Liver (tissue), 9 donors: Measurements from ENCODE around the gene ADM2. TPM values are rescaled to one million over a fixed set of nuclear protein-coding genes. Genes with fewer than 3 reads are reported as not detected.

Source experiments
- DNase-seq: peaks from one replicate; pipeline ENCODE4 v3.0.0-alpha.2; 2017; ENCODE audit warnings: low spot score
- H3K27ac ChIP-seq, 2 donors: one replicate each; pipeline ENCODE4 v1.7.0; 2013; ENCODE audit warnings: inconsistent platforms in 2 of 2, low read length in 2 of 2, control low read depth in 1 of 2, low read depth in 1 of 2, mild to moderate bottlenecking in 1 of 2
- H3K27me3 ChIP-seq, 4 donors: one replicate each; pipeline versions ENCODE4 v1.6.1 to v1.7.0; 2013; ENCODE audit warnings: low read length in 3 of 4, inconsistent platforms in 1 of 4, mild to moderate bottlenecking in 1 of 4, moderate library complexity in 1 of 4; ENCODE audit not compliant: control insufficient read depth in 4 of 4, insufficient read depth in 4 of 4
- H3K36me3 ChIP-seq, 4 donors: one replicate each; pipeline versions ENCODE4 v1.6.1 to v1.7.0; 2013; ENCODE audit warnings: low read length in 3 of 4, mild to moderate bottlenecking in 3 of 4, low read depth in 1 of 4, moderate library complexity in 1 of 4; ENCODE audit not compliant: control insufficient read depth in 4 of 4, insufficient read depth in 3 of 4
- H3K4me1 ChIP-seq, 4 donors: one replicate each; pipeline versions ENCODE4 v1.6.1 to v1.7.0; 2013; ENCODE audit warnings: low read length in 3 of 4, mild to moderate bottlenecking in 3 of 4, moderate library complexity in 1 of 4; ENCODE audit not compliant: control insufficient read depth in 4 of 4, insufficient read depth in 4 of 4
- H3K4me3 ChIP-seq, 3 donors: one replicate each; pipeline versions ENCODE4 v1.6.1 to v1.7.0; 2013; ENCODE audit warnings: low read length in 3 of 3, control low read depth in 1 of 3, low read depth in 1 of 3, mild to moderate bottlenecking in 1 of 3
- H3K9ac ChIP-seq, 2 donors: one replicate each; pipeline ENCODE4 v1.7.0; 2013; ENCODE audit warnings: low read length in 2 of 2, mild to moderate bottlenecking in 2 of 2, moderate library complexity in 2 of 2, control low read depth in 1 of 2, low read depth in 1 of 2
- H3K9me3 ChIP-seq, 4 donors: one replicate each; pipeline versions ENCODE4 v1.6.1 to v1.7.0; 2013; ENCODE audit warnings: low read length in 3 of 4; ENCODE audit not compliant: control insufficient read depth in 4 of 4
- ATF3 ChIP-seq: IDR thresholded peaks from 2 replicates; pipeline ENCODE4 v1.6.1; 2016; ENCODE audit warnings: antibody characterized with exemption
- CTCF ChIP-seq: fragments of 150-350 bp; IDR thresholded peaks from 2 replicates; pipeline ENCODE4 v1.5.1; 2017; ENCODE audit warnings: improper control_type of control experiment, low read depth, low read length; ENCODE audit not compliant: missing input control
- EGR1 ChIP-seq, 2 donors: IDR thresholded peaks; 2 replicates each; pipeline ENCODE4 v1.6.1; 2016 to 2018; ENCODE audit warnings: antibody characterized with exemption in 2 of 2, low read depth in 2 of 2
- FOXA2 ChIP-seq: IDR thresholded peaks from 2 replicates; pipeline ENCODE4 v1.6.1; 2016; ENCODE audit warnings: antibody characterized with exemption
- GABPA ChIP-seq, 2 donors: IDR thresholded peaks in 1 of 2; conservative IDR thresholded peaks in 1 of 2; 2 replicates each; pipeline ENCODE4 v1.6.1; 2016; ENCODE audit warnings: antibody characterized with exemption in 2 of 2, mild to moderate bottlenecking in 1 of 2, moderate library complexity in 1 of 2
- HNF4A ChIP-seq, 2 donors: conservative IDR thresholded peaks; 2 replicates each; pipeline ENCODE4 v1.6.1; 2016; ENCODE audit warnings: antibody characterized with exemption in 2 of 2, mild to moderate bottlenecking in 2 of 2
- HNF4G ChIP-seq: IDR thresholded peaks from 2 replicates; pipeline ENCODE4 v1.6.1; 2016; ENCODE audit warnings: antibody characterized with exemption
- JUND ChIP-seq, 2 donors: IDR thresholded peaks; 2 replicates each; pipeline ENCODE4 v1.6.1; 2016; ENCODE audit warnings: antibody characterized with exemption in 2 of 2
- NR2F2 ChIP-seq: IDR thresholded peaks from 2 replicates; pipeline ENCODE4 v1.6.1; 2016; ENCODE audit warnings: antibody characterized with exemption
- REST ChIP-seq: IDR thresholded peaks from 2 replicates; pipeline ENCODE4 v1.6.1; 2016; ENCODE audit warnings: antibody characterized with exemption, mild to moderate bottlenecking
- RXRA ChIP-seq, 2 donors: IDR thresholded peaks; 2 replicates each; pipeline ENCODE4 v1.6.1; 2017 to 2018; ENCODE audit warnings: antibody characterized with exemption in 2 of 2, mild to moderate bottlenecking in 1 of 2
- SP1 ChIP-seq: IDR thresholded peaks from 2 replicates; pipeline ENCODE4 v1.6.1; 2018; ENCODE audit warnings: antibody characterized with exemption, mild to moderate bottlenecking
- TAF1 ChIP-seq: conservative IDR thresholded peaks from 2 replicates; pipeline ENCODE4 v1.6.1; 2016; ENCODE audit warnings: antibody characterized with exemption, mild to moderate bottlenecking
- ZBTB33 ChIP-seq: IDR thresholded peaks from 2 replicates; pipeline ENCODE4 v1.6.1; 2016; ENCODE audit warnings: antibody characterized with exemption
- WGBS: extraction: QIAGEN DNeasy Blood & Tissue Kit; methylation state at CpG from one replicate; pipeline ENCODE4 v1.1.7; 2013; 5-methylcytosine and 5-hydroxymethylcytosine counted together
- polyA plus RNA-seq, 2 donors: library from polyadenylated mRNA; stranded (reverse) in 1 of 2; unstranded in 1 of 2; fragments of 200-250 nt in 1 of 2; fragments of >200 nt in 1 of 2; fragmentation: Nextera tagmentation in 1 of 2; extraction: Ambion mirVana in 1 of 2; gene quantifications; one replicate each; pipeline versions ENCODE4 v1.2.1 to v1.2.3, GENCODE V29; 2013 to 2015
- total RNA-seq, 2 donors: library from RNA; depleted of rRNA; stranded (reverse); fragments of >200 nt; gene quantifications; one replicate each; pipeline ENCODE4 v1.2.3, GENCODE V29; 2014
- donor health status: healthy.
- donor health status: healthy.
- donor health status: healthy.
- donor health status: healthy.
- donor health status: healthy.

Gene ADM2
- total and polyA plus RNA-seq, 4 donors, result 0.79 to 2.8 (median 1.3) TPM

GRCh38 chr22:50487290-50488005 lies 6.1 kb downstream of the ADM2 start:
- DNase-seq, result no peak
- 88% methylated on average over 23 of the region's 23 CpGs for WGBS
- Histone ChIP-seq H3K9me3 (no peaks in the 10 kb centered on the region), H3K27ac (no peak overlapping the region), H3K4me1 (peaks cover 0 to 14% (median 7%) of the 10 kb centered on the region in 4 donors), H3K36me3 (no peaks in the 10 kb centered on the region), H3K9ac (no peak overlapping the region), H3K4me3 (no peak overlapping the region), H3K27me3 (no peaks in the 10 kb centered on the region)
- no peak for TF ChIP-seq FOXA2
- TF ChIP-seq NR2F2, result no peak
- no peak for TF ChIP-seq EGR1 (IDR thresholded peaks at IDR 0.05; ENCODE audit: low read depth in 2 of 2)
- no peak for TF ChIP-seq JUND (IDR thresholded peaks at IDR 0.05)
- no peak for TF ChIP-seq SP1
- TF ChIP-seq ZBTB33, result no peak
- TF ChIP-seq REST, result no peak
- no peak for TF ChIP-seq ATF3
- no peak for TF ChIP-seq HNF4G
- TF ChIP-seq TAF1, result no peak
- TF ChIP-seq RXRA (IDR thresholded peaks at IDR 0.05), result no peak
- no peak for TF ChIP-seq GABPA (IDR thresholded peaks at IDR 0.05 in 1 of 2, conservative IDR thresholded peaks at IDR 0.05 in 1 of 2)
- no peak for TF ChIP-seq CTCF
- TF ChIP-seq HNF4A (conservative IDR thresholded peaks at IDR 0.05), result no peak
